ENCODE measurements around the gene UGT1A6. TPM values are rescaled to one million over a fixed set of nuclear protein-coding genes. Genes with fewer than 3 reads are reported as not detected.

UGT1A6 gene
- polyA plus RNA-seq, 1 of the 3 experiments (the other 2 are of a cell fraction): not detected

DNA sequence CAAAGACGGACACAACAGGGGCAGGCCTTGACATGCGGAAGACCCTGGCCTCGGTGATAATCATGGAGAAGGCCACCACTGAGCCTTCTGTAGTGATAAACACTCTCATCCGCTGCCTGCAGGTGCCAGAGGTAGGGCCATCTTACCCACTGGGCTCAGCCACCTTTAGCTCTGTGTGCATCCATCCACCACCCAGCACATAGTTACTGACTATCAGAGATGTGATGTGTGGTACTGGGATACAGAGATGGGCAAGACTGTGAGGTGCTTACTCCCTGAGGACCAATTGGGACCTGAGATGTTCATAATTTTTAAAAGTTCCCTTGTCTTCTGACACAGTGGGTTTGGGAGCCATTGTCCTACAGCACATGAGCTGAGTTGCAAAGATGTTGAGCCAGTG lies 87.0 kb downstream of the UGT1A6 start:
- Histone ChIP-seq H3K9me3 (no peaks in the 10 kb centered on the region), H3K36me3 (replicated peaks in 1 of 2; ENCODE audit: control insufficient read depth in 1 of 2, insufficient read depth in 2 of 2, low read length in 1 of 2) (no peaks in the 10 kb centered on the region), H3K4me3 (ENCODE audit: low read depth in 2 of 2, low read length in 1 of 2) (no peak overlapping the region), H3F3A (replicated peaks; ENCODE audit: insufficient read depth) (no peaks in the 10 kb centered on the region), H4K20me1 (ENCODE audit: insufficient read depth) (no peaks in the 10 kb centered on the region), H3K9me2 (no peaks in the 10 kb centered on the region), H3K4me1 (ENCODE audit: control insufficient read depth in 1 of 2, insufficient read depth in 2 of 2, low read depth in 1 of 2, low read length in 1 of 2) (no peaks in the 10 kb centered on the region), H3K27ac (ENCODE audit: low read depth in 2 of 2, low read length in 1 of 2) (no peak overlapping the region), H3K79me2 (ENCODE audit: insufficient read depth) (no peaks in the 10 kb centered on the region), H3K4me2 (no peak overlapping the region), H2AFZ (ENCODE audit: low read depth) (no peak overlapping the region), H3K9ac (no peak overlapping the region), H3K27me3 (ENCODE audit: insufficient read depth) (no peaks in the 10 kb centered on the region)
- no peak for DNase-seq
- ChIA-PET CTCF (interaction anchor here (1.0 kb wide), 1 partner anchor 162 kb away, joined by 3 read pairs; the partner anchor contains the start of gene UGT1A8), POLR2A (no interaction called here)
- 74% methylated on average over 3 of the region's 4 CpGs for WGBS (ENCODE audit: low lambda C conversion rate)
- TF ChIP-seq EZH2phosphoT487 (IDR thresholded peaks at IDR 0.05; ENCODE audit: borderline replicate concordance, low read depth) (no peak), RAD21 (IDR thresholded peaks at IDR 0.05; ENCODE audit: low read length) (no peak), NRF1 (IDR thresholded peaks at IDR 0.05; ENCODE audit: low read depth, low read length) (no peak), MXI1 (IDR thresholded peaks at IDR 0.05; ENCODE audit: low read depth, low read length) (no peak), TCF12 (IDR thresholded peaks at IDR 0.05) (no peak), RFX5 (IDR thresholded peaks at IDR 0.05; ENCODE audit: low read length) (no peak), RXRA (IDR thresholded peaks at IDR 0.05; ENCODE audit: borderline replicate concordance, low read depth) (no peak)
- TF ChIP-seq, protein P1, sequence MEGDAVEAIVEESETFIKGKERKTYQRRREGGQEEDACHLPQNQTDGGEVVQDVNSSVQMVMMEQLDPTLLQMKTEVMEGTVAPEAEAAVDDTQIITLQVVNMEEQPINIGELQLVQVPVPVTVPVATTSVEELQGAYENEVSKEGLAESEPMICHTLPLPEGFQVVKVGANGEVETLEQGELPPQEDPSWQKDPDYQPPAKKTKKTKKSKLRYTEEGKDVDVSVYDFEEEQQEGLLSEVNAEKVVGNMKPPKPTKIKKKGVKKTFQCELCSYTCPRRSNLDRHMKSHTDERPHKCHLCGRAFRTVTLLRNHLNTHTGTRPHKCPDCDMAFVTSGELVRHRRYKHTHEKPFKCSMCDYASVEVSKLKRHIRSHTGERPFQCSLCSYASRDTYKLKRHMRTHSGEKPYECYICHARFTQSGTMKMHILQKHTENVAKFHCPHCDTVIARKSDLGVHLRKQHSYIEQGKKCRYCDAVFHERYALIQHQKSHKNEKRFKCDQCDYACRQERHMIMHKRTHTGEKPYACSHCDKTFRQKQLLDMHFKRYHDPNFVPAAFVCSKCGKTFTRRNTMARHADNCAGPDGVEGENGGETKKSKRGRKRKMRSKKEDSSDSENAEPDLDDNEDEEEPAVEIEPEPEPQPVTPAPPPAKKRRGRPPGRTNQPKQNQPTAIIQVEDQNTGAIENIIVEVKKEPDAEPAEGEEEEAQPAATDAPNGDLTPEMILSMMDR (IDR thresholded peaks at IDR 0.05): no peak
- TF ChIP-seq, protein P2, sequence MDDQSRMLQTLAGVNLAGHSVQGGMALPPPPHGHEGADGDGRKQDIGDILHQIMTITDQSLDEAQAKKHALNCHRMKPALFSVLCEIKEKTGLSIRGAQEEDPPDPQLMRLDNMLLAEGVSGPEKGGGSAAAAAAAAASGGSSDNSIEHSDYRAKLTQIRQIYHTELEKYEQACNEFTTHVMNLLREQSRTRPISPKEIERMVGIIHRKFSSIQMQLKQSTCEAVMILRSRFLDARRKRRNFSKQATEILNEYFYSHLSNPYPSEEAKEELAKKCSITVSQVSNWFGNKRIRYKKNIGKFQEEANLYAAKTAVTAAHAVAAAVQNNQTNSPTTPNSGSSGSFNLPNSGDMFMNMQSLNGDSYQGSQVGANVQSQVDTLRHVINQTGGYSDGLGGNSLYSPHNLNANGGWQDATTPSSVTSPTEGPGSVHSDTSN (IDR thresholded peaks at IDR 0.05): no peak
- TF ChIP-seq, protein P3, sequence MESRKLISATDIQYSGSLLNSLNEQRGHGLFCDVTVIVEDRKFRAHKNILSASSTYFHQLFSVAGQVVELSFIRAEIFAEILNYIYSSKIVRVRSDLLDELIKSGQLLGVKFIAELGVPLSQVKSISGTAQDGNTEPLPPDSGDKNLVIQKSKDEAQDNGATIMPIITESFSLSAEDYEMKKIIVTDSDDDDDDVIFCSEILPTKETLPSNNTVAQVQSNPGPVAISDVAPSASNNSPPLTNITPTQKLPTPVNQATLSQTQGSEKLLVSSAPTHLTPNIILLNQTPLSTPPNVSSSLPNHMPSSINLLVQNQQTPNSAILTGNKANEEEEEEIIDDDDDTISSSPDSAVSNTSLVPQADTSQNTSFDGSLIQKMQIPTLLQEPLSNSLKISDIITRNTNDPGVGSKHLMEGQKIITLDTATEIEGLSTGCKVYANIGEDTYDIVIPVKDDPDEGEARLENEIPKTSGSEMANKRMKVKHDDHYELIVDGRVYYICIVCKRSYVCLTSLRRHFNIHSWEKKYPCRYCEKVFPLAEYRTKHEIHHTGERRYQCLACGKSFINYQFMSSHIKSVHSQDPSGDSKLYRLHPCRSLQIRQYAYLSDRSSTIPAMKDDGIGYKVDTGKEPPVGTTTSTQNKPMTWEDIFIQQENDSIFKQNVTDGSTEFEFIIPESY (IDR thresholded peaks at IDR 0.05; ENCODE audit: borderline replicate concordance, low read depth): no peak

DNA sequence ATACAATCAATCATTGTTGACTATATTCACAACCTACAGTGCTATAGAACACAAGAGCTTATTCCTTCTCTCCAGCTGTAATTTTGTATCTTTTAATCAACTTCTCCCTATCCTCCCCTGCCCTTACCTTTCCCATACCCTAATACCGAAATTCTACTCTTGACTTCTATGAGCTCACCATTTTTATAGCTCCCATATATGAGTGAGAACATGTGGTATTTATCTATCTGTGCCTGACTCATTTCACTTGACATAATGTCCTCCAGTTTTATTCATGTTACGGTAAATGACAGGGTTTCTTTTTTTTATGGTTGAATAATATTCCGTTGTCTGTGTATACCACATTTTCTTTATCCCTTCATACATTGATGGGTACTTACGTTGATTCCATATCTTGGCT lies 88.1 kb downstream of the UGT1A6 start:
- TF ChIP-seq MEF2A (IDR thresholded peaks at IDR 0.05; ENCODE audit: borderline replicate concordance, low read depth): no peak
- TF ChIP-seq NFIC (IDR thresholded peaks at IDR 0.05; ENCODE audit: borderline replicate concordance): no peak
- TF ChIP-seq, protein P2 (IDR thresholded peaks at IDR 0.05): no peak
- no peak for TF ChIP-seq CHD2 (IDR thresholded peaks at IDR 0.05; ENCODE audit: low read length, partially characterized antibody)
- TF ChIP-seq, protein P4, sequence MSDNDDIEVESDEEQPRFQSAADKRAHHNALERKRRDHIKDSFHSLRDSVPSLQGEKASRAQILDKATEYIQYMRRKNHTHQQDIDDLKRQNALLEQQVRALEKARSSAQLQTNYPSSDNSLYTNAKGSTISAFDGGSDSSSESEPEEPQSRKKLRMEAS (IDR thresholded peaks at IDR 0.05; ENCODE audit: low read depth): no peak
- no peak for TF ChIP-seq POLR2AphosphoS5 (IDR thresholded peaks at IDR 0.05; ENCODE audit: low read depth, low read length)
- no peak for TF ChIP-seq FOSL2 (IDR thresholded peaks at IDR 0.05; ENCODE audit: borderline replicate concordance, low read depth)
- TF ChIP-seq FOXM1 (IDR thresholded peaks at IDR 0.05; ENCODE audit: low read depth): no peak
- no peak for TF ChIP-seq GABPA (IDR thresholded peaks at IDR 0.05; ENCODE audit: low read depth)
- TF ChIP-seq GATA2 (CRISPR knock-in tag; IDR thresholded peaks at IDR 0.05): no peak
- TF ChIP-seq RCOR1 (IDR thresholded peaks at IDR 0.05; ENCODE audit: low read length): no peak
- TF ChIP-seq, protein P5, sequence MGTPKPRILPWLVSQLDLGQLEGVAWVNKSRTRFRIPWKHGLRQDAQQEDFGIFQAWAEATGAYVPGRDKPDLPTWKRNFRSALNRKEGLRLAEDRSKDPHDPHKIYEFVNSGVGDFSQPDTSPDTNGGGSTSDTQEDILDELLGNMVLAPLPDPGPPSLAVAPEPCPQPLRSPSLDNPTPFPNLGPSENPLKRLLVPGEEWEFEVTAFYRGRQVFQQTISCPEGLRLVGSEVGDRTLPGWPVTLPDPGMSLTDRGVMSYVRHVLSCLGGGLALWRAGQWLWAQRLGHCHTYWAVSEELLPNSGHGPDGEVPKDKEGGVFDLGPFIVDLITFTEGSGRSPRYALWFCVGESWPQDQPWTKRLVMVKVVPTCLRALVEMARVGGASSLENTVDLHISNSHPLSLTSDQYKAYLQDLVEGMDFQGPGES (IDR thresholded peaks at IDR 0.05; ENCODE audit: low read depth, low read length): no peak
- no peak overlapping the region for H2AFZ ChIP-seq (ENCODE audit: low read depth)
- no peaks in the 10 kb centered on the region for H3K9me2 ChIP-seq
- CTCF ChIA-PET: no interaction called here
- 43% methylated on average over 4 of the region's 4 CpGs for WGBS (ENCODE audit: low lambda C conversion rate)
- no peak overlapping the region for H3K9ac ChIP-seq
- POLR2A ChIA-PET: no interaction called here
- no peaks in the 10 kb centered on the region for H3K36me3 ChIP-seq (replicated peaks in 1 of 2; ENCODE audit: control insufficient read depth in 1 of 2, insufficient read depth in 2 of 2, low read length in 1 of 2)
- no peaks in the 10 kb centered on the region for H3K27me3 ChIP-seq (ENCODE audit: insufficient read depth)
- H3K4me1 ChIP-seq (ENCODE audit: control insufficient read depth in 1 of 2, insufficient read depth in 2 of 2, low read depth in 1 of 2, low read length in 1 of 2): no peaks in the 10 kb centered on the region
- no peaks in the 10 kb centered on the region for H3K9me3 ChIP-seq
- no peaks in the 10 kb centered on the region for H3K79me2 ChIP-seq (ENCODE audit: insufficient read depth)
- H3K27ac ChIP-seq (ENCODE audit: low read depth in 2 of 2, low read length in 1 of 2): no peak overlapping the region
- H4K20me1 ChIP-seq (ENCODE audit: insufficient read depth): no peaks in the 10 kb centered on the region
- no peak overlapping the region for H3K4me2 ChIP-seq
- H3K4me3 ChIP-seq (ENCODE audit: low read depth in 2 of 2, low read length in 1 of 2): no peak overlapping the region
- no peaks in the 10 kb centered on the region for H3F3A ChIP-seq (replicated peaks; ENCODE audit: insufficient read depth)
- DNase-seq: no peak

Measured in SK-N-SH (cell line).